SK-N-SH (cell line): ENCODE results near the gene CTBP2. TPM values are rescaled to one million over a fixed set of nuclear protein-coding genes. Genes with fewer than 3 reads are reported as not detected.
A peak's percentile ranks its signal among the peaks of the same experiment; 100 is the strongest.

Source experiments
- CTCF ChIA-PET: fragments of 300-600, 350-600 bp; formaldehyde crosslinking; extraction: SDS; loops from one replicate; lab custom pipeline; 2021; lab: Yijun Ruan, JAX
- POLR2A ChIA-PET: fragments of 350-600 bp; sonication (Branson Sonifier 250); formaldehyde crosslinking; extraction: SDS; loops from one replicate; lab custom pipeline; 2020; ENCODE audit warnings: antibody characterized with exemption, inconsistent platforms; lab: Yijun Ruan, JAX
- DNase-seq: peaks from one replicate; pipeline ENCODE4 v3.0.0; 2012
- H2AFZ ChIP-seq: fragments of 200-600 bp; sonication (generic); 2 replicates; pipeline ENCODE4 v1.8.1; 2016; ENCODE audit warnings: antibody characterized with exemption, mild to moderate bottlenecking, low read depth
- H3F3A ChIP-seq: fragments of 200-600 bp; sonication (generic); replicated peaks from 2 replicates; pipeline ENCODE3; 2016; ENCODE audit warnings: antibody characterized with exemption, mild to moderate bottlenecking; ENCODE audit not compliant: insufficient read depth
- H3K27ac ChIP-seq, 2 experiments: fragments of 200-500 bp in 1 of 2; fragments of 200-600 bp in 1 of 2; sonication (Bioruptor generic) in 1 of 2; sonication (generic), shearing (Covaris generic) in 1 of 2; 2 replicates each; pipeline versions ENCODE4 v1.5.1 to v1.6.1; 2014 to 2016; ENCODE audit warnings: low read depth in 2 of 2, inconsistent platforms in 1 of 2, low read length in 1 of 2, mild to moderate bottlenecking in 1 of 2, mixed read lengths in 1 of 2
- H3K27me3 ChIP-seq: fragments of 200-600 bp; sonication (generic), shearing (Covaris generic); 2 replicates; pipeline ENCODE4 v1.6.1; 2016; ENCODE audit warnings: mixed run types; ENCODE audit not compliant: insufficient read depth
- H3K36me3 ChIP-seq, 2 experiments: fragments of 200-500 bp in 1 of 2; fragments of 200-600 bp in 1 of 2; sonication (Bioruptor generic) in 1 of 2; sonication (generic) in 1 of 2; replicated peaks in 1 of 2; 2 replicates each; pipeline versions ENCODE3 to v1.5.1; 2014 to 2016; ENCODE audit warnings: low read length in 1 of 2, mild to moderate bottlenecking in 1 of 2; ENCODE audit not compliant: insufficient read depth in 2 of 2, control insufficient read depth in 1 of 2
- H3K4me1 ChIP-seq, 2 experiments: fragments of 200-500 bp in 1 of 2; fragments of 200-600 bp in 1 of 2; sonication (Bioruptor generic) in 1 of 2; sonication (generic), shearing (Covaris generic) in 1 of 2; 2 replicates each; pipeline versions ENCODE4 v1.5.1 to v1.6.1; 2014 to 2016; ENCODE audit warnings: low read depth in 1 of 2, low read length in 1 of 2, mixed run types in 1 of 2; ENCODE audit not compliant: insufficient read depth in 2 of 2, control insufficient read depth in 1 of 2
- H3K4me2 ChIP-seq: fragments of 200-600 bp; sonication (generic), shearing (Covaris generic); 2 replicates; pipeline ENCODE4 v1.6.1; 2017; ENCODE audit warnings: mixed run types
- H3K4me3 ChIP-seq, 2 experiments: fragments of 200-500 bp in 1 of 2; fragments of 200-600 bp in 1 of 2; sonication (Bioruptor generic) in 1 of 2; sonication (generic), shearing (Covaris generic) in 1 of 2; 2 replicates each; pipeline versions ENCODE4 v1.5.1 to v1.8.1; 2014 to 2016; ENCODE audit warnings: low read depth in 2 of 2, inconsistent platforms in 1 of 2, low read length in 1 of 2, mild to moderate bottlenecking in 1 of 2, mixed read lengths in 1 of 2, moderate library complexity in 1 of 2
- H3K79me2 ChIP-seq: fragments of 200-600 bp; sonication (generic); 2 replicates; pipeline ENCODE4 v1.8.1; 2017; ENCODE audit warnings: mild to moderate bottlenecking; ENCODE audit not compliant: insufficient read depth
- H3K9ac ChIP-seq: fragments of 200-600 bp; sonication (generic); 2 replicates; pipeline ENCODE4 v1.6.1; 2017; ENCODE audit warnings: mixed run types
- H3K9me2 ChIP-seq: fragments of 200-600 bp; sonication (generic); 2 replicates; pipeline ENCODE4 v1.6.1; 2017; ENCODE audit warnings: mixed run types
- H3K9me3 ChIP-seq: fragments of 200-600 bp; sonication (generic); 2 replicates; pipeline ENCODE4 v1.6.1; 2017; ENCODE audit warnings: mixed run types, mild to moderate bottlenecking, moderate library complexity
- H4K20me1 ChIP-seq: fragments of 200-600 bp; sonication (generic); 2 replicates; pipeline ENCODE4 v1.6.1; 2017; ENCODE audit warnings: mild to moderate bottlenecking, mixed run types; ENCODE audit not compliant: insufficient read depth
- FOXJ3 ChIP-seq: sonication (generic); formaldehyde crosslinking; IDR thresholded peaks from 2 replicates; pipeline ENCODE4 v1.5.1; 2020; ENCODE audit warnings: mild to moderate bottlenecking, missing genetic modification reagents
- GABPA ChIP-seq: IDR thresholded peaks from 2 replicates; pipeline ENCODE4 v1.4.0; 2012; ENCODE audit warnings: low read depth, mild to moderate bottlenecking
- MXI1 ChIP-seq: IDR thresholded peaks from 2 replicates; pipeline ENCODE4 v1.6.1; 2012; ENCODE audit warnings: mild to moderate bottlenecking, low read depth, low read length, improper control_type of control experiment
- NFIC ChIP-seq: IDR thresholded peaks from 2 replicates; pipeline ENCODE4 v1.4.0; 2012; ENCODE audit warnings: borderline replicate concordance
- RAD21 ChIP-seq: IDR thresholded peaks from 2 replicates; pipeline ENCODE4 v1.6.1; 2012; ENCODE audit warnings: mild to moderate bottlenecking, low read length
- RXRA ChIP-seq: IDR thresholded peaks from 2 replicates; pipeline ENCODE4 v1.4.0; 2012; ENCODE audit warnings: low read depth, mild to moderate bottlenecking, borderline replicate concordance
- TCF12 ChIP-seq: IDR thresholded peaks from 2 replicates; pipeline ENCODE4 v1.4.0; 2012
- WGBS: methylation state at CpG from one replicate; pipeline ENCODE4 v1.1.6; 2017; ENCODE audit warnings: low lambda C conversion rate; 5-methylcytosine and 5-hydroxymethylcytosine counted together
- polyA plus RNA-seq, 3 experiments: library from polyadenylated mRNA; depleted of rRNA; stranded (reverse); fragments of >200 nt; gene quantifications; 2 replicates each; pipeline ENCODE4 v1.2.3, GENCODE V29; 2012
- TF ChIP-seq, protein P1 (sequence below): IDR thresholded peaks from 2 replicates; pipeline ENCODE4 v1.4.0; 2012; ENCODE audit warnings: low read depth, borderline replicate concordance
- TF ChIP-seq, protein P2 (sequence below): IDR thresholded peaks from 2 replicates; pipeline ENCODE4 v1.4.0; 2012; ENCODE audit warnings: low read depth, borderline replicate concordance
- TF ChIP-seq, protein P3 (sequence below): IDR thresholded peaks from 2 replicates; pipeline ENCODE4 v1.4.0; 2012; ENCODE audit warnings: low read depth
- TF ChIP-seq, protein P4 (sequence below): fragments of 200-600 bp; sonication (generic); IDR thresholded peaks from 2 replicates; pipeline ENCODE4 v1.6.1; 2017; ENCODE audit warnings: antibody characterized with exemption, mild to moderate bottlenecking, moderate library complexity

CTBP2 gene
- polyA plus RNA-seq, 1 of the 3 experiments (the other 2 are of a cell fraction): 69.7 TPM

DNA sequence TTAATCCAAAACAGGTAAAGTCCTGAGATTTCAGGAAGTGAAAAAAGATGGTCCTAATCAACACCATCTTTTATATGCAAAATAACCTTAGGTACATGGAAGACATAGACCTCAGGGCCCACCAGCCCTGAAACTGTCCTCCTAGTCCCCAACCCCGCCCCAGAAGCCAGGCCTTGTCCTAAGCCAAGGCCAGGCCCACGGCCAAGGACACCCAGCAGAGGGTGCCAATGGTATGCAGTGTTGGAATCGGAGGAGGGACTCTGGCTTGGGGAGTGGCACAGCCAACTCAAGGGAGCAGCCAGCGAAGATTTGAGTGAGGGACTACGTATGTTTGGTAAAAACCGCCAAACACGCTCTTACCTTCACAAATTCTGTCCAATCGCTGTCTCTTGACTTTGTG, 121.7 kb downstream of the CTBP2 start:
- DNase-seq: no peak
- H3K9me3 ChIP-seq: no peaks in the 10 kb centered on the region
- no peak overlapping the region for H3K9ac ChIP-seq
- no peak for TF ChIP-seq GABPA
- TF ChIP-seq MXI1: no peak
- TF ChIP-seq RXRA: no peak
- TF ChIP-seq, protein P1, sequence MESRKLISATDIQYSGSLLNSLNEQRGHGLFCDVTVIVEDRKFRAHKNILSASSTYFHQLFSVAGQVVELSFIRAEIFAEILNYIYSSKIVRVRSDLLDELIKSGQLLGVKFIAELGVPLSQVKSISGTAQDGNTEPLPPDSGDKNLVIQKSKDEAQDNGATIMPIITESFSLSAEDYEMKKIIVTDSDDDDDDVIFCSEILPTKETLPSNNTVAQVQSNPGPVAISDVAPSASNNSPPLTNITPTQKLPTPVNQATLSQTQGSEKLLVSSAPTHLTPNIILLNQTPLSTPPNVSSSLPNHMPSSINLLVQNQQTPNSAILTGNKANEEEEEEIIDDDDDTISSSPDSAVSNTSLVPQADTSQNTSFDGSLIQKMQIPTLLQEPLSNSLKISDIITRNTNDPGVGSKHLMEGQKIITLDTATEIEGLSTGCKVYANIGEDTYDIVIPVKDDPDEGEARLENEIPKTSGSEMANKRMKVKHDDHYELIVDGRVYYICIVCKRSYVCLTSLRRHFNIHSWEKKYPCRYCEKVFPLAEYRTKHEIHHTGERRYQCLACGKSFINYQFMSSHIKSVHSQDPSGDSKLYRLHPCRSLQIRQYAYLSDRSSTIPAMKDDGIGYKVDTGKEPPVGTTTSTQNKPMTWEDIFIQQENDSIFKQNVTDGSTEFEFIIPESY: no peak
- TF ChIP-seq, protein P2, sequence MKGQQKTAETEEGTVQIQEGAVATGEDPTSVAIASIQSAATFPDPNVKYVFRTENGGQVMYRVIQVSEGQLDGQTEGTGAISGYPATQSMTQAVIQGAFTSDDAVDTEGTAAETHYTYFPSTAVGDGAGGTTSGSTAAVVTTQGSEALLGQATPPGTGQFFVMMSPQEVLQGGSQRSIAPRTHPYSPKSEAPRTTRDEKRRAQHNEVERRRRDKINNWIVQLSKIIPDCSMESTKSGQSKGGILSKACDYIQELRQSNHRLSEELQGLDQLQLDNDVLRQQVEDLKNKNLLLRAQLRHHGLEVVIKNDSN: no peak
- TF ChIP-seq, protein P3, sequence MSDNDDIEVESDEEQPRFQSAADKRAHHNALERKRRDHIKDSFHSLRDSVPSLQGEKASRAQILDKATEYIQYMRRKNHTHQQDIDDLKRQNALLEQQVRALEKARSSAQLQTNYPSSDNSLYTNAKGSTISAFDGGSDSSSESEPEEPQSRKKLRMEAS: no peak
- no peak for TF ChIP-seq NFIC
- TF ChIP-seq RAD21: peak; percentile 47
- no peak for TF ChIP-seq FOXJ3
- TF ChIP-seq, protein P4, sequence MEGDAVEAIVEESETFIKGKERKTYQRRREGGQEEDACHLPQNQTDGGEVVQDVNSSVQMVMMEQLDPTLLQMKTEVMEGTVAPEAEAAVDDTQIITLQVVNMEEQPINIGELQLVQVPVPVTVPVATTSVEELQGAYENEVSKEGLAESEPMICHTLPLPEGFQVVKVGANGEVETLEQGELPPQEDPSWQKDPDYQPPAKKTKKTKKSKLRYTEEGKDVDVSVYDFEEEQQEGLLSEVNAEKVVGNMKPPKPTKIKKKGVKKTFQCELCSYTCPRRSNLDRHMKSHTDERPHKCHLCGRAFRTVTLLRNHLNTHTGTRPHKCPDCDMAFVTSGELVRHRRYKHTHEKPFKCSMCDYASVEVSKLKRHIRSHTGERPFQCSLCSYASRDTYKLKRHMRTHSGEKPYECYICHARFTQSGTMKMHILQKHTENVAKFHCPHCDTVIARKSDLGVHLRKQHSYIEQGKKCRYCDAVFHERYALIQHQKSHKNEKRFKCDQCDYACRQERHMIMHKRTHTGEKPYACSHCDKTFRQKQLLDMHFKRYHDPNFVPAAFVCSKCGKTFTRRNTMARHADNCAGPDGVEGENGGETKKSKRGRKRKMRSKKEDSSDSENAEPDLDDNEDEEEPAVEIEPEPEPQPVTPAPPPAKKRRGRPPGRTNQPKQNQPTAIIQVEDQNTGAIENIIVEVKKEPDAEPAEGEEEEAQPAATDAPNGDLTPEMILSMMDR: 0 out of 2 replicates have a peak, but pooled peaks have one; percentile 12
- TF ChIP-seq TCF12: no peak
- peaks cover 56 to 66% of the 10 kb centered on the region in 2 experiments for H3K4me1 ChIP-seq
- H3K27me3 ChIP-seq: no peaks in the 10 kb centered on the region
- H2AFZ ChIP-seq: no peak overlapping the region
- peaks cover 0 to 13% of the 10 kb centered on the region in 2 experiments for H3K36me3 ChIP-seq
- peaks cover 20% of the 10 kb centered on the region for H3F3A ChIP-seq
- H3K4me2 ChIP-seq: no peak overlapping the region
- H3K27ac ChIP-seq: peak overlapping the region in 1 of 2 experiments; percentile 13; a peak in 1 of 4 replicates
- peaks cover 88% of the 10 kb centered on the region for H3K79me2 ChIP-seq
- no peaks in the 10 kb centered on the region for H3K9me2 ChIP-seq
- H4K20me1 ChIP-seq: peaks cover 62% of the 10 kb centered on the region
- POLR2A ChIA-PET: no interaction called here
- CTCF ChIA-PET: interaction anchor here (7.9 kb wide), 1 partner anchor 9 kb away, joined by 70 read pairs; no protein-coding TSS in a partner anchor
- 88% methylated on average over 8 of the region's 8 CpGs for WGBS
- H3K4me3 ChIP-seq: no peak overlapping the region
